Endothelial cell of umbilical vein (primary cell): ENCODE results near the gene SUV39H2.

Experiments
- CTCF ChIP-seq, 2 donors: IDR thresholded peaks; 1 replicate in 1 of 2; 2 replicates in 1 of 2; pipeline ENCODE4 v1.5.1; 2011; ENCODE audit warnings: low read length in 2 of 2, mild to moderate bottlenecking in 2 of 2, moderate library complexity in 2 of 2, control low read depth in 1 of 2, inconsistent platforms in 1 of 2, low read depth in 1 of 2; ENCODE audit not compliant: insufficient read depth in 1 of 2; ENCODE audit errors: extremely low read depth in 1 of 2
- EZH2 ChIP-seq: IDR thresholded peaks from 2 replicates; pipeline ENCODE4 v1.6.1; 2012; ENCODE audit warnings: borderline replicate concordance, low read depth, mild to moderate bottlenecking, moderate library complexity, low read length, inconsistent platforms; ENCODE audit not compliant: severe bottlenecking
- GATA2 ChIP-seq: IDR thresholded peaks from 2 replicates; pipeline ENCODE4 v1.7.0; 2011; ENCODE audit warnings: low read depth, mild to moderate bottlenecking, moderate library complexity, mixed read lengths, low read length; ENCODE audit not compliant: insufficient read length, insufficient read depth

DNA sequence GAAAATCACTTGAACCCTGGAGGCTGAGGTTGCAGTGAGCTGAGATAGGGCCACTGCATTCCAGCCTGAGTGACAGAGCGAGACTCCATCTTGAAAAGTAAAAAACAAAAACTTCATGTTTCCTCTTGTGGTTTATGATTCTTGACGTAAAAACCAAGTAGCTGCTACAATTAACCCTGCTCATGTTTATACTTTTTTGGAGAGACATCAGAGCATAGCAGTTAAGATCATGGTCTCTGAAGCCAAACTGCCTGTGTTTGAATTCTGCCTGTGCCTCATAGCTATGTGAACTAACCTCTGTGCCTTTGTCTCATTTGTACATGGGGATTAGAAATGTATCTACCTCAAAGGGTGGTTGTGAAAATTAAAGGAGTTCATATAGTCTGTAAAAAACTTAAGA is 27.2 kb downstream of the SUV39H2 start:
- TF ChIP-seq CTCF (IDR thresholded peaks at IDR 0.05; ENCODE audit: extremely low read depth in 1 of 2, insufficient read depth in 1 of 2, low read depth in 1 of 2, low read length in 2 of 2) = no peak
- no peak for TF ChIP-seq EZH2
- TF ChIP-seq GATA2 = no peak
